ENCODE results near the gene CDKAL1. TPM values are rescaled to one million over a fixed set of nuclear protein-coding genes. Genes with fewer than 3 reads are reported as not detected.

The CDKAL1 gene
- total RNA-seq, 1 experiment from 2014 or later, result 16.1 TPM

- no TSS peak for BruUV-seq (replicated peaks)
- no peak for TF ChIP-seq CTCF (conservative IDR thresholded peaks at IDR 0.05)
- no peak for TF ChIP-seq EZH2 (IDR thresholded peaks at IDR 0.05; ENCODE audit: low read depth)
- Histone ChIP-seq H3K4me2 (no peak overlapping the region), H3K36me3 (ENCODE audit: low read depth) (no peaks in the 10 kb centered on the region), H3K4me3 (no peak overlapping the region), H3F3A (ENCODE audit: insufficient read depth, low read depth) (no peaks in the 10 kb centered on the region), H4K20me1 (ENCODE audit: insufficient read depth) (no peaks in the 10 kb centered on the region), H3K27ac (no peak overlapping the region), H3K9me2 (ENCODE audit: insufficient read depth) (no peaks in the 10 kb centered on the region), H3K79me2 (ENCODE audit: low read depth) (no peaks in the 10 kb centered on the region), H3K27me3 (ENCODE audit: insufficient read depth, low read depth) (no peaks in the 10 kb centered on the region), H3K9me3 (ENCODE audit: insufficient read depth, low read depth) (peaks cover 10% of the 10 kb centered on the region; the same call in 1 of the 2 replicates), H2AFZ (no peak overlapping the region), H3K4me1 (replicated peaks; ENCODE audit: insufficient read depth) (peaks cover 19% of the 10 kb centered on the region)
- intact Hi-C loops (cut with micrococcal nuclease; ENCODE audit: unreplicated experiment), result no loop called here
- CTCF ChIA-PET, result no interaction called here
- DNase-seq, result no peak
- POLR2A ChIA-PET (ENCODE audit: unreplicated experiment), result no interaction called here
Measured at GRCh38 chr6:20808439-20808838, 274.2 kb downstream of the CDKAL1 start.

GRCh38 chr6:20808924-20809323, 274.7 kb downstream of the CDKAL1 start:
- TF ChIP-seq EZH2 (IDR thresholded peaks at IDR 0.05; ENCODE audit: low read depth) (no peak), CTCF (conservative IDR thresholded peaks at IDR 0.05) (no peak)
- Histone ChIP-seq H3K4me1 (replicated peaks; ENCODE audit: insufficient read depth) (peaks cover 19% of the 10 kb centered on the region), H3F3A (ENCODE audit: insufficient read depth, low read depth) (no peaks in the 10 kb centered on the region), H3K36me3 (ENCODE audit: low read depth) (no peaks in the 10 kb centered on the region), H3K9me2 (ENCODE audit: insufficient read depth) (no peaks in the 10 kb centered on the region), H3K4me3 (no peak overlapping the region), H4K20me1 (ENCODE audit: insufficient read depth) (no peaks in the 10 kb centered on the region), H3K79me2 (ENCODE audit: low read depth) (no peaks in the 10 kb centered on the region), H3K4me2 (no peak overlapping the region), H3K27ac (no peak overlapping the region), H3K9me3 (ENCODE audit: insufficient read depth, low read depth) (peaks cover 10% of the 10 kb centered on the region; the same call in 1 of the 2 replicates), H3K27me3 (ENCODE audit: insufficient read depth, low read depth) (no peaks in the 10 kb centered on the region), H2AFZ (no peak overlapping the region)
- no TSS peak for BruUV-seq (replicated peaks)
- intact Hi-C loops (cut with micrococcal nuclease; ENCODE audit: unreplicated experiment), result no loop called here
- ChIA-PET POLR2A (ENCODE audit: unreplicated experiment) (no interaction called here), CTCF (no interaction called here)
- no peak for DNase-seq

GRCh38 chr6:20810727-20811108, 276.5 kb downstream of the CDKAL1 start:
- H3K79me2 ChIP-seq (ENCODE audit: low read depth), result no peaks in the 10 kb centered on the region
- peak overlapping the region; percentile 55 for H3K27ac ChIP-seq
- no peaks in the 10 kb centered on the region for H3K9me2 ChIP-seq (ENCODE audit: insufficient read depth)
- no peaks in the 10 kb centered on the region for H3F3A ChIP-seq (ENCODE audit: insufficient read depth, low read depth)
- no peak overlapping the region for H3K4me3 ChIP-seq
- H4K20me1 ChIP-seq (ENCODE audit: insufficient read depth), result no peaks in the 10 kb centered on the region
- no peak for TF ChIP-seq EZH2 (IDR thresholded peaks at IDR 0.05; ENCODE audit: low read depth)
- no peak for TF ChIP-seq CTCF (conservative IDR thresholded peaks at IDR 0.05)
- H3K9me3 ChIP-seq (ENCODE audit: insufficient read depth, low read depth), result peaks cover 10% of the 10 kb centered on the region; the same call in 1 of the 2 replicates
- H3K4me2 ChIP-seq, result peak overlapping the region; percentile 61
- no peak for DNase-seq
- no TSS peak for BruUV-seq (replicated peaks)
- H3K4me1 ChIP-seq (replicated peaks; ENCODE audit: insufficient read depth), result peaks cover 19% of the 10 kb centered on the region
- H3K27me3 ChIP-seq (ENCODE audit: insufficient read depth, low read depth), result no peaks in the 10 kb centered on the region
- intact Hi-C loops (cut with micrococcal nuclease; ENCODE audit: unreplicated experiment), result no loop called here
- POLR2A ChIA-PET (ENCODE audit: unreplicated experiment), result no interaction called here
- no peak overlapping the region; the same call in none of the 2 replicates for H2AFZ ChIP-seq
- no peaks in the 10 kb centered on the region for H3K36me3 ChIP-seq (ENCODE audit: low read depth)
- CTCF ChIA-PET, result no interaction called here
